GM19455 (cell line): ENCODE results near the gene CFAP74.
"Not testable (repeated sequence)": the region's sequence is repeated elsewhere in the genome, so short reads cannot be mapped to it uniquely, and the experiment has no call there.

Experiments
- ATAC-seq: cut with Tn5 transposase; IDR thresholded peaks from one replicate; pipeline ENCODE4 v1.9.1; 2021; ENCODE audit not compliant: unreplicated experiment

The CFAP74 gene

GRCh38 chr1:1987142-1987510, 16.5 kb downstream of the CFAP74 start:
- ATAC-seq: no peak

DNA sequence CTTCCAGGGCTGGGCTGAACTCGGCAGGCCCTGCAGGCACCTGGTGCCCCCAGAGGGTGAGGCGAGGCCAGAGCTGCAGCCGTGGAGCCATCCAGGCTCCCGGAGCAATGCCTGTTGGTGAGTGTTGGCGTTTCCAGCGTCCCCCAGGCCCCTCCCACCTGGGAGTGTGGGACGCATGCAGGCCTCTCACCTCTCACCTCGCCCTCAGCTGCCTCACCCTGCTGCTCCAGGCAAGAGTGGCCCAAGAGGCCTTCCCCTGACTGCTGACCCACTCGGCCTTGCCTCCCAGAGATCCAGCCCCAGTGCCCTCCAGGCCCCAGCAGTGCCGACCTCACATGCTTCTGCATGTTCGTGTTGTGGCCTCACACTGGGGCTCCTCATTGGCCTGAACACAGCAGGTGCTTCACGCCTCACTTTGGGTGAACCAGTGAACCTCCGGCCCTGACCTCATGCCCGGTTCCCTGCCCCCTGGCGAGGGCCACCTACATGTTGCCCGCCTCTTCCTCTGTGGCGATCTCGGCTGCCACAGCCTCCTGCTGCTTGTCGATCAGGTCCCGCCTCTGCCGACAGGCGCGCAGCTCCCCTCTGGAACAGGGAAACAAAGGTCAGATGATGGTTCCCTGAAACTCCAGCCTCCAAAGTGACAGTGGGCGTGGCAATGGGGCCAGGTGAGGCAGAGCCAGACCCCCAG, 17.0 kb downstream of the CFAP74 start:
- ATAC-seq: no peak

GRCh38 chr1:1985375-1986050, 18.1 kb downstream of the CFAP74 start:
- no peak for ATAC-seq

DNA sequence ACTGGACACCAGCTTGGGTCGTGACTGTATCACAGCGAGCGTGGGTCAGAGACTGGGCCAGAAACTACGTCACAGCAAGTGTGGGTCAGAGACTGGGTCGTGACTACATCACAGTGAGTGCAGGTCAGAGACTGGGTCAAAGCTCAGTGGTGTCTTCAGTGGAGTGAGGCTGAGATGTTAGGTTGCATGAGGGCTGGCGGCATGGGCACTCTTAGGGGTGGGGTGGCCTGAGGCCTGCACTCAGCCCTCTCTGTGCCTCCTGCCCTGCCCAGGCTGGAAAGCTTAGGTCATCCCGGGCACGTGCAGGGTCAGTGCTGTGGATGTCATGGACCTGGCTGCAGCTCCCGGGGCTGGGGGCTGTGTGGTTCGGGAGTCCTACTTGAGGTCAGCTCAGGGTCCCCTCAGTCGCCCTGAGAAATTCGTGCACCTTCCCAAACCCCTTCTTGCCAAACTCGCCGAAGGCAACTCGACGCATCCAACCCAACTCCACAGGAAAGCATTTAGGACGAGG, 19.0 kb downstream of the CFAP74 start:
- ATAC-seq: no peak

- ATAC-seq: no peak
Observed at GRCh38 chr1:1982379-1983232, 21.0 kb downstream of the CFAP74 start.

GRCh38 chr1:1981631-1982327, 21.8 kb downstream of the CFAP74 start:
- not testable (repeated sequence) for ATAC-seq

- no peak for ATAC-seq
Observed at GRCh38 chr1:1981142-1981500, 22.5 kb downstream of the CFAP74 start.

DNA sequence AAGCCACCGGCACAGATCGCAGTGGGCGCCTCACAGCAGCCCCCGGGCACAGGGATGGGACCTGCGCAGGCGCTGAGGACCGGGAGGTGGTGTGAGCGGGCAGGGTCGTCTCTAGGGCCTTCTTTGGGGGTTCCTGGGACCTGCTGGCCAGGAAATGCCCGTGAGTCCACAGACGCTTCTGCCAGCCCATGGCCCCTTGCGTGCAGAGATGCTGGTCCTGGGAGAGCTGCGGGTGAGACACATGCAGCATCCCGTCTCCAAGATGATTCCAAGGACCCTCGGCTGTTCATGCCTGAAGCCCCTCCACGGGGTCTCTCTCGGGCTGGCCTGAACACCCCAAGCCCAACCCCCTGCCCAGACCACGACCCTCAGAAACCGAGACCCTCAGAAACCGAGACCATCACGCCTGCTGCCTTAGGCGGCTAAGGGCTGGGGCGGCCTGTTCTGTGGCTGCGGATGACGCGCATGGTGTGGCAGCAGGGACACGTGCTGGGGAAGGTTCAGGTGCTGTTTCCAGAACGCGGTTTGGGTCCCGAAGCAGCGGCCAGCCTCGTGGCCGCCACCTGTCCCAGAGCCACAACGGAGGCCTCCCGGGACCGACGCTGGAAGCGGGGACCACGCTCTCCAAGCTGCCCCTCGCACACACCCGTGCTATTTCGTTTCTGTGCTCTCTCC, 23.0 kb downstream of the CFAP74 start:
- ATAC-seq: no peak

- no peak for ATAC-seq
Observed at GRCh38 chr1:1979482-1980165, 24.0 kb downstream of the CFAP74 start.

- ATAC-seq: not testable (repeated sequence)
Observed at GRCh38 chr1:1978690-1979481, 24.7 kb downstream of the CFAP74 start.

- no peak for ATAC-seq
Observed at GRCh38 chr1:1978108-1978507, 25.5 kb downstream of the CFAP74 start.

GRCh38 chr1:1976031-1976430, 27.6 kb downstream of the CFAP74 start:
- ATAC-seq: no peak

DNA sequence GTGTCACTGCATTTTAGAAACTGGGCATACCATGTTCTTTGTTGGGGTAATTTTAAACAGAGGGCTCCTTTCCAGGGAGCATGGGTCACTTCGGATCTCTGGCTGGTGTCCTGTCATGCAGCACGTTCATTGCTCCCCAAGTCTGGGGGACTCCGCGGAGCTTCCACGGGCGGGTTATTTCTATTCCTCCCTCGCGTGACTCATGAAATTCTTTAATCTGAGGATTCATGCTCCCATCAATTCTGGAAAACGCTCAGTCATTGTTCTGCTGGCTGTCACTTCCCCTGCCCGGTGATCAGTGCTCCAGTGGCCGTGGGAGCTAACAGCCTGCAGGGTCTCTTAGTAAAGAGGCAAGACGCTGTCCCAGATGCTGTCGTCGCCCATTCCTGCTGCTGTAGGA, 28.1 kb downstream of the CFAP74 start:
- ATAC-seq: no peak

GRCh38 chr1:1974834-1975233, 28.8 kb downstream of the CFAP74 start:
- no peak for ATAC-seq

GRCh38 chr1:1973716-1974642, 29.6 kb downstream of the CFAP74 start:
- no peak for ATAC-seq

GRCh38 chr1:1972976-1973715, 30.4 kb downstream of the CFAP74 start:
- ATAC-seq: no peak

DNA sequence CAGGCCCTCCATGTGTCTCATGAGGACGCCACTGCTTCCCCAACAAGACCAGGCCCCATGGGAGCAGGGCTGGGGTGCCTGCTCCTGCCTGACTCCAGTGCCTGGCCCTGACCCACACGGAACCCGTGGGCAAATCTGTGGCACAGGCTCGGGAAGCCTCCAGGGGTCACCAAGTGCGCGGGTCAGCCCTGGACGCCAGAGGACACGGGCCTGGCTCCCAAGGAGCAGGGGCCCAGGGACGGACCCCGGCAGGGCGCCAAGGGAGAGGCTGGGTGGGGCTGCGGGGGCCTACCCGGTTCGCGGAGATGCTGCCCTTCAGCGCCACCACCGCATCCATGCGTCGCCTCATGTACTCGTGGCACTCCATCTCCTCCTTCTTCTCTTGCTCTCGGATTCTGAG, 31.9 kb downstream of the CFAP74 start:
- no peak for ATAC-seq
